ENCODE results near the gene DOK4.

Gene DOK4

GRCh38 chr16:57478396-57479204 lies 7.7 kb downstream of the DOK4 start:
- no peak for DNase-seq (ENCODE audit: low read depth in 2 of 2)

- DNase-seq (ENCODE audit: low read depth in 2 of 2), result no peak
Observed at GRCh38 chr16:57477531-57478202, 8.6 kb downstream of the DOK4 start.

DNA sequence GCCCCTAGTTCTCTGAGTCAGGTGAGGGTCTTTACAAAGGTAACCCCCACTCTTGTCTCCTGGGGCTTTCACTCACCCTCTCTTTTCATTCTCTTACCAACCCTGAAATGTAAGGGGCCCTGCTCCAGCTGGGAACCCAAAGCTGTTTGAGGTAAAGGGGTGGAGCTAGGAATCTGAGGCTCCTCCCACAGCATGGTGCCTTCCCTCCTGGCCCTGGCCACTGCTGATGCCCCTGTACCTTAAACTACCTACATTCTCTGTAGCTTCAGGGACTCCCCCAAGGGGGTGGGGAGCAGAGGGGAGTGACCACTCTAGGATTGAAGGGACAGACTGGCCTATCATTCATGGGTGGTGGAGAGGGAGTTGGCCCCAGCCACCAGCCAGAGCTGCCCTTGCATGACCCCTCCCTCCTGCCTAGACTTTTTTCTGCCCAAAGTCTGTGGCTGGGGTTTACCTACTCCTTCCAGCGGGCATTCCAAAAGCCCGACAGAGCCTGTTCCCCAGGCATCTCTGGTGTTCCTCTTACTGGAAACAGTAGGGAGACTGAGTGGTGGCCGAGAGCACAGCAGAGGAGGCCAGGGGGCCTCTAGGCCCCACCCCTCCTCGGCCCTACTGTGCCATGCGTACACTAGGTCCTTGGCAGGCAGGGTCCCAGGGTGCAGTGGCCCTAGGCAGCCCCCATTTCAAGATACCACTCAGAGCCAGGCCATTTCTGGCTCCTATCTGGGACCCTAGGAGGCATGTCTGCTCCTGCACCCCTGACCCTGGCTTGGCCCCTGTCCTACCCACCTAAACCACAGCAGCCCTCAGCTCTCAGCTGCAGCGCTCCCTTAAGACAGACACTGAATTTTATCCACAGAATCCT lies 9.5 kb downstream of the DOK4 start:
- no peak for DNase-seq (ENCODE audit: low read depth in 2 of 2)

DNA sequence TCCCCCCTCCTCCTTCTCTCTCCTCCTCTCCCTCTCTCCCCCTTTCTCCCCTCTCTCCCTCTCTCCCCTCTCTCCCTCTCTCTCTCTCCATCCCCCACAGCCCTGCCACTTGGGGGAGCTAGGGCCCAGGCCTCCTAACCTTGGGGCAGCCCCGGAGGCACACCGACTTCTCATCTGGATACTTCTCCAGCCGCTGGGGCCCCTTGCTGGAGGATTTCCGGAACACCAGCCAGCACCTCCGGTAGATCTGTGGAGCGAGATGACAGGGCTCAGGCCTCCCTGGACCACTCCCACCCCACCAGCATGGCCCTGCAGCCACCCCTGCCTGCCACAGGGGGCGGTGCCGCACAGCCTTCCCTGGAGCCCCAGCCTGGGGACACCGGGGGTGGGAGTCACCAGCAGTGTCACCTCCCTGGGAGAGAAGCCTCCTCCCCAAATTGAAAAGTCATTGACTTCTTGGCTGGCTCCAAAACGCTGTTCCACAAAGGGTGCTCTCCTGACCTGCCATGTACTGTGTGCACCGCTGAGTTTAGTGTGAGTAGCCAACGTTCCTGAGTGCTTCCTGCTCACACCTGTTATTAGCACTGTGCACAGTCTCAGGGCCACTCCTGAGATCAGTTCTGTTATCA lies 10.5 kb downstream of the DOK4 start:
- DNase-seq (ENCODE audit: low read depth in 2 of 2), result no peak

GRCh38 chr16:57474671-57475661 lies 11.3 kb downstream of the DOK4 start:
- no peak for DNase-seq (ENCODE audit: low read depth in 2 of 2)

DNA sequence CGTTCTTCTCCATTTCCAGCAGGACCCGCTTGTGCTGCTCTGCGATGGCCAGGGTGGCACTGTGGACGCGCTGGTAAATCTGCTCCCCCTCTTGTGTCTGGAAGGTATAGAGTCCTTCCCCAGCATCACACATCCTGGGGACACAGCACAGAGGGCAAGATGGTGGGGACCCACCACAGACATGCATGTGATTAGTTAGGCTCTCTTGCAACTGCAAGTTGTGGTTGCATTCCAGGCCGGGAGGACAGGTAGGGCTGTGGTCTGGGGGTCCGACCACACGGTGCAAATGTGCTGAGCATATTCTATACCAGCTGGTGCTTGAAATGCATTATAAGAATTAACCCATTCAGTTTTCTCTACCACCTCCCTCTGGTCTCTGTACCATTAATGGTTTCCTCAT lies 12.4 kb downstream of the DOK4 start:
- DNase-seq (ENCODE audit: low read depth in 2 of 2), result no peak

DNA sequence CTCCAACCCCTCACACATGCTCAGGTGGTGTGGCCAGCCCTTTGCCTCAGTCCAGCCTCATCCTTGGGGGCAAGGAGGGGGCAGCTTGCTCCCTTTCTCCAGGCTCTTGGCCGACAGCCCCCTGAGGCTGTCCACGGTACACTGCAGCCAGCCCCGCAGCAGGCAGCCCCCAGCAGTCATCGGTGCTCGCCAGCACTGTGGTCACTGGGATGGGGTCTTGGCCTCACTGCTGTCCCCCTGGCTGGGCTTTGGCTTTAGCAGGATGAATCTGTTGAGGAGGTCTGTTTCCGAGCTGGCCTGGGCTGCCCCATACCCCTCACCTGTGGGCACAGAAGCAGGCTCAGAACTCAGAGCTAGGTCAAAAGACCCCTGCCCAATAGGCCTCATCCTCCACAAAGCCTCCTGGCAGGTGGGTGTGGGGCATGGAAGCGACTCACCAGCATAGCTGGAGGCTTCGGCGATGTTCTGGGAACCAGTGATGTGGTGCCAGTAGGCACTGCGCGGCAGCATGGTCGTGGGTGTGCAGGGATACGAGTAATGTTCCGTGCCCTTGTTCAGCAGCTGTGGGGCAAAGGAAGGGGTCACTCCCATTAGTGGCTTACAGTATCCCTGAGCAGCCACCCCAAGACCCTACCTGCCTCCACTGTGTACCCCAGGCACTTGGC lies 13.0 kb downstream of the DOK4 start:
- no peak for DNase-seq (ENCODE audit: low read depth in 2 of 2)

GRCh38 chr16:57472665-57473060 lies 13.6 kb downstream of the DOK4 start:
- DNase-seq (ENCODE audit: low read depth in 2 of 2), result no peak

- DNase-seq (ENCODE audit: low read depth in 2 of 2), result no peak
Observed at GRCh38 chr16:57471852-57472664, 14.2 kb downstream of the DOK4 start.

GRCh38 chr16:57471209-57471608 lies 15.1 kb downstream of the DOK4 start:
- no peak for DNase-seq (ENCODE audit: low read depth in 2 of 2)

- DNase-seq (ENCODE audit: low read depth in 2 of 2), result no peak
Observed at GRCh38 chr16:57470711-57471110, 15.6 kb downstream of the DOK4 start.

- no peak for DNase-seq (ENCODE audit: low read depth in 2 of 2)
Observed at GRCh38 chr16:57469917-57470470, 16.3 kb downstream of the DOK4 start.

- no peak for DNase-seq (ENCODE audit: low read depth in 2 of 2)
Observed at GRCh38 chr16:57469046-57469445, 17.2 kb downstream of the DOK4 start.

GRCh38 chr16:57468346-57468745 lies 17.9 kb downstream of the DOK4 start:
- DNase-seq (ENCODE audit: low read depth in 2 of 2), result no peak

GRCh38 chr16:57464523-57464922 lies 21.8 kb downstream of the DOK4 start:
- DNase-seq (ENCODE audit: low read depth in 2 of 2), result no peak

- no peak for DNase-seq (ENCODE audit: low read depth in 2 of 2)
Observed at GRCh38 chr16:57462978-57463362, 23.3 kb downstream of the DOK4 start.

- DNase-seq (ENCODE audit: low read depth in 2 of 2), result peak; percentile 52 to 53
Observed at GRCh38 chr16:57462209-57462977, 23.9 kb downstream of the DOK4 start, which contains the start of gene POLR2C. Gene POLR2C, plus strand, starts transcription at chr16:57462679. Its CDS starts 46 bp downstream, at chr16:57462725.

GRCh38 chr16:57452021-57452420 lies 34.3 kb downstream of the DOK4 start:
- no peak for DNase-seq (ENCODE audit: low read depth in 2 of 2)
